NT2/D1 (cell line): ENCODE results near the gene LENG9.

ENCODE experiments used
- DNase-seq: peaks from one replicate; pipeline ENCODE4 v3.0.0-alpha.2; 2011; ENCODE audit warnings: low read depth, low spot score
- H3K27me3 ChIP-seq: 2 replicates; pipeline ENCODE4 v1.6.0; 2011; ENCODE audit warnings: mild to moderate bottlenecking; ENCODE audit not compliant: insufficient read length, insufficient read depth
- H3K36me3 ChIP-seq: 2 replicates; pipeline ENCODE4 v1.6.1; 2011; ENCODE audit warnings: mild to moderate bottlenecking, low read length, mixed read lengths; ENCODE audit not compliant: insufficient read depth, insufficient read length
- H3K4me1 ChIP-seq: 2 replicates; pipeline ENCODE4 v1.5.1; 2011; ENCODE audit not compliant: insufficient read depth, insufficient read length
- H3K4me3 ChIP-seq: 2 replicates; pipeline ENCODE4 v1.5.1; 2011; ENCODE audit warnings: low read depth; ENCODE audit not compliant: insufficient read length
- H3K9ac ChIP-seq: 2 replicates; pipeline ENCODE4 v1.6.0; 2011; ENCODE audit warnings: low read depth; ENCODE audit not compliant: insufficient read length
- H3K9me3 ChIP-seq: 2 replicates; pipeline ENCODE4 v1.5.1; 2011; ENCODE audit warnings: mild to moderate bottlenecking, low read length; ENCODE audit not compliant: insufficient read depth
- SUZ12 ChIP-seq: IDR thresholded peaks from 2 replicates; pipeline ENCODE4 v1.6.1; 2011; ENCODE audit not compliant: insufficient read length, insufficient read depth; ENCODE audit errors: extremely low read depth
- YY1 ChIP-seq: IDR thresholded peaks from 2 replicates; pipeline ENCODE4 v1.6.1; 2011; ENCODE audit not compliant: insufficient read length, insufficient read depth
- ZNF274 ChIP-seq: IDR thresholded peaks from 2 replicates; pipeline ENCODE4 v1.6.1; 2011; ENCODE audit warnings: mild to moderate bottlenecking, low read depth, low read length

The LENG9 gene

GRCh38 chr19:54426291-54426931, 37.2 kb downstream of the LENG9 start:
- TF ChIP-seq YY1 (no peak), ZNF274 (no peak), SUZ12 (no peak)
- Histone ChIP-seq H3K27me3 (peaks cover 4% of the 10 kb centered on the region), H3K9ac (peak overlapping the region; percentile 2), H3K9me3 (no peaks in the 10 kb centered on the region), H3K4me3 (no peak overlapping the region), H3K4me1 (peaks cover 23% of the 10 kb centered on the region), H3K36me3 (no peaks in the 10 kb centered on the region)
- DNase-seq, result no peak

- H3K9ac ChIP-seq, result no peak overlapping the region
- no peaks in the 10 kb centered on the region for H3K36me3 ChIP-seq
- no peaks in the 10 kb centered on the region for H3K9me3 ChIP-seq
- no peak overlapping the region for H3K4me3 ChIP-seq
- TF ChIP-seq SUZ12 (no peak), ZNF274 (no peak), YY1 (no peak)
- peaks cover 26% of the 10 kb centered on the region for H3K4me1 ChIP-seq
- no peak for DNase-seq
- H3K27me3 ChIP-seq, result peaks cover 4% of the 10 kb centered on the region
These were observed 38.2 kb downstream of the LENG9 start for GRCh38 chr19:54425382-54425723.

GRCh38 chr19:54424660-54425381, 38.8 kb downstream of the LENG9 start:
- no peak for DNase-seq
- TF ChIP-seq SUZ12 (no peak), YY1 (no peak), ZNF274 (no peak)
- Histone ChIP-seq H3K9ac (no peak overlapping the region), H3K4me1 (peaks cover 22% of the 10 kb centered on the region), H3K27me3 (peaks cover 4% of the 10 kb centered on the region), H3K9me3 (no peaks in the 10 kb centered on the region), H3K4me3 (no peak overlapping the region), H3K36me3 (no peaks in the 10 kb centered on the region)

- DNase-seq, result no peak
- TF ChIP-seq ZNF274, result no peak
- TF ChIP-seq YY1, result no peak
- TF ChIP-seq SUZ12, result no peak
- H3K9ac ChIP-seq, result no peak overlapping the region
- H3K27me3 ChIP-seq, result peaks cover 4% of the 10 kb centered on the region
- H3K9me3 ChIP-seq, result no peaks in the 10 kb centered on the region
- peaks cover 25% of the 10 kb centered on the region for H3K4me1 ChIP-seq
- no peak overlapping the region for H3K4me3 ChIP-seq
- no peaks in the 10 kb centered on the region for H3K36me3 ChIP-seq
These were observed 39.4 kb downstream of the LENG9 start for GRCh38 chr19:54424201-54424600.

GRCh38 chr19:54422136-54422535, 41.4 kb downstream of the LENG9 start:
- H3K9ac ChIP-seq, result peak overlapping the region; percentile 42
- H3K27me3 ChIP-seq, result peaks cover 10% of the 10 kb centered on the region
- no peaks in the 10 kb centered on the region for H3K9me3 ChIP-seq
- peaks cover 23% of the 10 kb centered on the region for H3K4me1 ChIP-seq
- H3K36me3 ChIP-seq, result no peaks in the 10 kb centered on the region
- H3K4me3 ChIP-seq, result no peak overlapping the region
- TF ChIP-seq YY1, result no peak
- TF ChIP-seq ZNF274, result no peak
- TF ChIP-seq SUZ12, result no peak
- no peak for DNase-seq

GRCh38 chr19:54421521-54421920, 42.1 kb downstream of the LENG9 start:
- TF ChIP-seq YY1 (no peak), ZNF274 (no peak), SUZ12 (no peak)
- DNase-seq, result no peak
- H3K36me3 ChIP-seq, result no peaks in the 10 kb centered on the region
- no peaks in the 10 kb centered on the region for H3K9me3 ChIP-seq
- peak overlapping the region; percentile 42 for H3K9ac ChIP-seq
- peaks cover 16% of the 10 kb centered on the region for H3K27me3 ChIP-seq
- peak overlapping the region; percentile 15 for H3K4me3 ChIP-seq
- peaks cover 25% of the 10 kb centered on the region for H3K4me1 ChIP-seq

- H3K27me3 ChIP-seq, result peaks cover 20% of the 10 kb centered on the region
- H3K9ac ChIP-seq, result peak overlapping the region; percentile 50
- H3K9me3 ChIP-seq, result no peaks in the 10 kb centered on the region
- TF ChIP-seq YY1, result no peak
- TF ChIP-seq ZNF274, result no peak
- TF ChIP-seq SUZ12, result no peak
- DNase-seq, result no peak
- no peaks in the 10 kb centered on the region for H3K36me3 ChIP-seq
- H3K4me1 ChIP-seq, result peaks cover 21% of the 10 kb centered on the region
- H3K4me3 ChIP-seq, result peak overlapping the region; percentile 15
These were observed 42.4 kb downstream of the LENG9 start for GRCh38 chr19:54421169-54421516.
